Activated T-cell treated with anti-CD3 and anti-CD28 coated beads, Interleukin-2, amount 50 U/mL, for 4 hours (primary cell): ENCODE results near the gene ZNF398. TPM values are rescaled to one million over a fixed set of nuclear protein-coding genes. Genes with fewer than 3 reads are reported as not detected.
"Not testable (repeated sequence)": the region's sequence is repeated elsewhere in the genome, so short reads cannot be mapped to it uniquely, and the experiment has no call there.

Source experiments
- ATAC-seq, 2 donors: fragments of 200-7000 bp; cut with Tn5 transposase; one replicate each; pipeline ENCODE4 v1.10.0; 2021
- DNase-seq: peaks from one replicate; pipeline ENCODE4 v3.0.0-alpha.2; 2020
- H3K27me3 Mint-ChIP-seq: one replicate; pipeline ENCODE4 v1.8.0; 2021; ENCODE audit warnings: low read depth, mixed read lengths
- H3K36me3 Mint-ChIP-seq: one replicate; pipeline ENCODE4 v1.8.0; 2022; ENCODE audit warnings: mixed read lengths; ENCODE audit not compliant: insufficient read depth
- H3K4me1 Mint-ChIP-seq: one replicate; pipeline ENCODE4 v1.8.0; 2021; ENCODE audit warnings: low read depth, mixed read lengths
- H3K4me3 Mint-ChIP-seq: one replicate; pipeline ENCODE4 v1.8.0; 2021; ENCODE audit warnings: mild to moderate bottlenecking, moderate library complexity, mixed read lengths
- H3K9me3 Mint-ChIP-seq: one replicate; pipeline ENCODE4 v1.8.0; 2021; ENCODE audit warnings: mixed read lengths
- total RNA-seq, 3 donors: library from RNA; stranded (reverse); gene quantifications; one replicate each; pipeline ENCODE4 v1.2.1, GENCODE V29; 2021

ZNF398 gene
- total RNA-seq, 3 donors from 2014 or later: 15.8 to 17.1 (median 16.3) TPM

DNA sequence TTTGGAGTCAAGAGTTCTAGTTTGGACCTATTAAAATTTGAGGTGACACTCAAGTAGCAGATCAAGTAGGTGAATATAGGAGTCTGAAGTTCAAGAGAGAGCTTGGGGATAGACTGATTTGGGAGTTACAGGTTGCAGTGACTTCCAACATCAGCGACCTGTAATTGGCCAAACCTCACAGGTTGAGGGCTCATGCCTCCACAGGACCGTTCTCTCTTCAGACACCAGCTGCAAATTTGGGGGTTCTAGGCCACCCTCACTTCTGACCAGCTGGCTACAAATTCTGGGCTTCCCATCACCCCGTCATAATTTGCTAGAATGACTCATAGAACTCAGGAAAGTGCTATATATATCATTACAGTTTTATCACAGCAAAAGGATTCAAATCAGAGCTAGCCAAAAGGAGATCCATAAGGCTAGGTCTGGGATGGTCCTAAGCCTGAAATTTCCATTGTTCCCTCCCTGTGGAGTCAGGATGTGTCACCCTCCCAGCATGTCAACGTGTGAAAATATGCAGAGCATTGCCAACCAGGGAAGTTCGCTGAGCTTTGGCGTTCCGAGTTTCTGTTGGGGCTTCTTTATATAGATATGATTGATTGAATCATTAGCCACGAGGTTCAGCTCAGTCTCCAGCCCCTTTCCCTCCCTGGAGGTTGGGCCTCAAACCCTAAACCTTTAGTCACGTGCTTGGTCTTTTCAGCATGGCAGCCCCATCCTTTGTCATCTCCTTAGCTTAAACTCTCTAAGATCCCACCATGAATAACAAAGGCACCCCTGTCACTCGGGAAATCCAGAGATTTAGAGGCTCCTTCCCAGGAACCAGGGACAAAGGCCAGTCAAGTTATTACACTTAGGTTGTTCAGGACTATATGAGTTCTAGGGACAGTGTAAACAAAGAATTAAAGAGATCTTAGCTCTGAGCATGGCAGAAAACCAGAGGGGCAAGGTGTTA lies 71.5 kb downstream of the ZNF398 start:
- DNase-seq (no peak), ATAC-seq (no peak)
- Mint-ChIP-seq H3K4me3 (no peak overlapping the region), H3K9me3 (no peaks in the 10 kb centered on the region), H3K36me3 (peaks cover 30% of the 10 kb centered on the region), H3K27me3 (no peaks in the 10 kb centered on the region), H3K4me1 (no peaks in the 10 kb centered on the region)

DNA sequence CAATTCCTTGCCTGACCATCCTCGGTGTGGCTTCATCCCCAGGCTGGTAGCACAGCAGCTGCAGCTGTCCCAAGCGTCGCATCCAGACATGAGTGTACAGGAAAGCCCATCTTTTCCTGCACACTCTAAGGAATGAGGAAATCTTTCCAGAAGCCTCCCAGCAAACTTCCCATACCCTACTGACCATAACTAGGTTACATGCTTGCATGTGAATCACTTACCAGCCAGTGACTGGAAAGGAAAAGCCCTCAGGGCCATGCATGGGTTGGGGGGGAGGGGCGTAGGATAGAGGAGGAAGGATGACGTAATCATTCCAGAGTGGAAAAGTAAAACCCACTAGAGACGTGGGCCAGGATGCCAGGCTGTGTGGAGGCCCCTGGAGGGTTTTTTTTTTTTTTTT lies 73.3 kb downstream of the ZNF398 start:
- H3K4me3 Mint-ChIP-seq: no peak overlapping the region
- ATAC-seq: no peak
- peaks cover 29% of the 10 kb centered on the region for H3K36me3 Mint-ChIP-seq
- H3K4me1 Mint-ChIP-seq: no peaks in the 10 kb centered on the region
- H3K9me3 Mint-ChIP-seq: no peaks in the 10 kb centered on the region
- no peak for DNase-seq
- no peaks in the 10 kb centered on the region for H3K27me3 Mint-ChIP-seq

DNA sequence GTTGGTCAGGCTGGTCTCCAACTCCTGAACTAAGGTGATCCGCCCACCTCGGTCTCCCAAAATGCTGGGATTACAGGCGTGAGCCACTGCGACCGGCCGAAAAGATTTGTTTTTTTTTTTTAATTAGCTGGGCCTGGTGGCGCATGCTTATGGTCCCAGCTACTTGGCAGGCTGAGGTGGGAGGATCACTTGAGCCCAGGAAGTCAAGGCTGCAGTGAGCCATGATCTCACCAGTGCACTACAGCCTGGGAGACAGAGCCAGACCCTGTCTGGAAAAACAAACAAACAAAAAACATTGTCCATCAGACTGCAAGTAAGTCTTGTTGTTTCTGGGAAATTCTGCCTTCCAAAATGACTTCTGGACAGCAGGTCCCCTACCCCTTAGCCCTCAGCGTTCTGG lies 75.9 kb downstream of the ZNF398 start:
- H3K9me3 Mint-ChIP-seq: no peaks in the 10 kb centered on the region
- ATAC-seq (no peak), DNase-seq (no peak)
- no peak overlapping the region for H3K4me3 Mint-ChIP-seq
- no peaks in the 10 kb centered on the region for H3K27me3 Mint-ChIP-seq
- no peaks in the 10 kb centered on the region for H3K4me1 Mint-ChIP-seq
- peaks cover 29% of the 10 kb centered on the region for H3K36me3 Mint-ChIP-seq

GRCh38 chr7:149223761-149224160 lies 76.5 kb downstream of the ZNF398 start:
- Mint-ChIP-seq H3K4me1 (no peaks in the 10 kb centered on the region), H3K36me3 (peaks cover 29% of the 10 kb centered on the region), H3K4me3 (no peak overlapping the region), H3K9me3 (no peaks in the 10 kb centered on the region), H3K27me3 (no peaks in the 10 kb centered on the region)
- no peak for ATAC-seq
- no peak for DNase-seq

GRCh38 chr7:149224352-149224751 lies 77.1 kb downstream of the ZNF398 start:
- H3K27me3 Mint-ChIP-seq: no peaks in the 10 kb centered on the region
- no peak overlapping the region for H3K4me3 Mint-ChIP-seq
- DNase-seq: no peak
- peaks cover 24% of the 10 kb centered on the region for H3K36me3 Mint-ChIP-seq
- H3K9me3 Mint-ChIP-seq: no peaks in the 10 kb centered on the region
- no peak for ATAC-seq
- H3K4me1 Mint-ChIP-seq: no peaks in the 10 kb centered on the region

DNA sequence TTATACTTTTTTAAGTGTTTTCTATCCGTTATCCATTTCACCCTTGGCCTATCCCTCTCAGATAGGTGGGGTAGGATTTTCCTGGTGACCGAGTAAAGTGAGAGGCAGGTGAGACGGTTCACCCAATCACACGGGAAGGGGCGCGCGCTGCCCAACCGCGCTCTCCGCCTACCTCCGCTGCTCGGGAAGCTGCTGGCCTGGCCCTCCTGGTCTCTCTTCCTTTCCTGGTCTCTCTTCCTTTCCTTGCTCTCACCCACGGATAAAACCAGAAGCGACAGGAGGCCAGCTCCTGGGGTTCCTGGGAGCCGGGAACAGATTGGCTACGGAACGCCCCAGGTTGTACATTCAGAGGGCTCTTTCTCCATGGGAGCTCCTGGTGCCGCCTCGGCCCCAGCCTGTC lies 77.9 kb downstream of the ZNF398 start:
- ATAC-seq: no peak
- H3K9me3 Mint-ChIP-seq: no peaks in the 10 kb centered on the region
- peaks cover 20% of the 10 kb centered on the region for H3K36me3 Mint-ChIP-seq
- H3K4me1 Mint-ChIP-seq: no peaks in the 10 kb centered on the region
- H3K4me3 Mint-ChIP-seq: no peak overlapping the region
- peaks cover 2% of the 10 kb centered on the region for H3K27me3 Mint-ChIP-seq
- DNase-seq: no peak

GRCh38 chr7:149225656-149226055 lies 78.4 kb downstream of the ZNF398 start:
- Mint-ChIP-seq H3K4me1 (no peaks in the 10 kb centered on the region), H3K9me3 (no peaks in the 10 kb centered on the region), H3K36me3 (peaks cover 20% of the 10 kb centered on the region), H3K4me3 (no peak overlapping the region), H3K27me3 (peaks cover 2% of the 10 kb centered on the region)
- no peak for ATAC-seq
- DNase-seq: no peak

- DNase-seq, H3K4me3 Mint-ChIP-seq, H3K9me3 Mint-ChIP-seq, H3K27me3 Mint-ChIP-seq, ATAC-seq, H3K4me1 Mint-ChIP-seq: not testable (repeated sequence)
- H3K36me3 Mint-ChIP-seq: peaks cover 16% of the 10 kb centered on the region
These were observed 79.1 kb downstream of the ZNF398 start for GRCh38 chr7:149226366-149226765.

DNA sequence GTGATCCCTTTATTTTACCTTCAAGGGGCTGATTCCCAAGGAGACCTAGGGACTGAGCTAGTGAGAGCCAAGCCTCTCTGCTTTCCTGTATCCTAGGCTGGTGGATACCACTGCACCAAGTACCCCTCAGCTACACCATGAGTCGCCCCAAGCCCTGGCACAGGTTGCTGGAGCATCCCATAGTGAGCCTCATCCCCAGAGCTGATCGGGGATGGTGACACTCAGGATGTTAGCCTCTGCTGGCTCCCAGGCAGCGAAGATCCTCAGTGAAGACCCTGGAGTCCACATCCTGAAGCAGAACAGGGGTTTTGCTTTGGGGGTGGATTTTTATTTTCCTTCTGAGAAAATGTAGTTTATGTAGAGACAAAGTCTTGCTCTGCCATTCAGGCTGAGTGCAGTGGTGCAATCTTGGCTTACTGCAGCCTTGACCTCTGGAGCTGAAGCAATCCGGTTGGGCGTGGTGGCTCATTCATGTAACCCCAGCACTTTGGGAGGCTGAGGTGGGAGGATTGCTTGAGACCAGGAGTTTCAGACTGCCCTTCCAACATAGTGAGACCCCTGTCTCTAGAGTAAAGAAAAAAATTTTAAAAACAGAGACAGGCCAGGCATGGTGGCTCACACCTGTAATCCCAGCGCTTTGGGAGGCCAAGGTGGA lies 79.7 kb downstream of the ZNF398 start:
- H3K9me3 Mint-ChIP-seq: no peaks in the 10 kb centered on the region
- H3K27me3 Mint-ChIP-seq: peaks cover 2% of the 10 kb centered on the region
- H3K36me3 Mint-ChIP-seq: peaks cover 11% of the 10 kb centered on the region
- no peaks in the 10 kb centered on the region for H3K4me1 Mint-ChIP-seq
- no peak for DNase-seq
- no peak overlapping the region for H3K4me3 Mint-ChIP-seq
- ATAC-seq: no peak

GRCh38 chr7:149228831-149229471 lies 81.7 kb downstream of the ZNF398 start:
- H3K4me3 Mint-ChIP-seq: no peak overlapping the region

GRCh38 chr7:149229526-149229925 lies 82.3 kb downstream of the ZNF398 start:
- Mint-ChIP-seq H3K9me3 (no peaks in the 10 kb centered on the region), H3K4me3 (no peak overlapping the region), H3K27me3 (peaks cover 16% of the 10 kb centered on the region), H3K4me1 (no peaks in the 10 kb centered on the region), H3K36me3 (peaks cover 11% of the 10 kb centered on the region)
- ATAC-seq: no peak
- DNase-seq: no peak

More at GRCh38 chr7:149228831-149229471, 81.7 kb downstream of the ZNF398 start:
- no peaks in the 10 kb centered on the region for H3K9me3 Mint-ChIP-seq
- H3K36me3 Mint-ChIP-seq: peaks cover 11% of the 10 kb centered on the region
- peaks cover 13% of the 10 kb centered on the region for H3K27me3 Mint-ChIP-seq
- ATAC-seq (no peak), DNase-seq (no peak)
- H3K4me1 Mint-ChIP-seq: no peaks in the 10 kb centered on the region

DNA sequence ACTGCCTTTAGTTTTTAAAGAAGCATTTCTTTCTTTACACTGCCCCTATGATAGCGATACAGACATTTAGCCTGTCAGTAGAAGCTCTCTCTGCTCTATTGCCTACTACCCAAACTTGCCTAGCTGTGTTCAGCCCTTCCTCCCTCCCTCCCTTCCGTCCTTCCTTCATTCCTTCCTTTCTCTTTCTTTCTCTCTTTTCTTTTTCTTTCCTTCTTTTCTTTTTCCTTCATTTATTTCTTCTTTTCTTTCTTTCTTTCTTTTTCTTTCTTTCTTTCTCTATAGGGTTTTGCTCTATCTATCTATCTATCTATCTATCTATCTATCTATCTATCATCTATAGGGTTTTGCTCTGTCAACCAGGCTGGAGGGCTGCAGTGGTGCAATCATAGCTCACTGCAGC lies 85.1 kb downstream of the ZNF398 start:
- Mint-ChIP-seq H3K27me3 (peaks cover 16% of the 10 kb centered on the region), H3K36me3 (no peaks in the 10 kb centered on the region), H3K9me3 (no peaks in the 10 kb centered on the region), H3K4me1 (no peaks in the 10 kb centered on the region), H3K4me3 (no peak overlapping the region)
- DNase-seq (no peak), ATAC-seq (no peak)
